Astrocyte (in vitro differentiated cells and primary cell): ENCODE results near the gene HLA-DRB5. TPM values are rescaled to one million over a fixed set of nuclear protein-coding genes. Genes with fewer than 3 reads are reported as not detected.

Source experiments
- DNase-seq: peaks from one replicate; pipeline ENCODE4 v3.0.0-alpha.2; 2010; ENCODE audit warnings: low read depth
- FAIRE-seq: peaks from 2 replicates; lab custom pipeline; 2011; peaks lifted over from hg19 to GRCh38; lab: Jason Lieb, UNC
- H2AFZ ChIP-seq: 2 replicates; pipeline ENCODE4 v1.6.0; 2012; ENCODE audit warnings: low read depth, low read length, inconsistent platforms
- H3K27ac ChIP-seq: 2 replicates; pipeline ENCODE4 v1.5.1; 2011; ENCODE audit warnings: low read depth, low read length, inconsistent platforms
- H3K27me3 ChIP-seq: 2 replicates; pipeline ENCODE4 v1.6.0; 2011; ENCODE audit warnings: low read length, inconsistent platforms; ENCODE audit not compliant: insufficient read depth
- H3K36me3 ChIP-seq: 2 replicates; pipeline ENCODE4 v1.5.1; 2011; ENCODE audit warnings: low read length, inconsistent platforms; ENCODE audit not compliant: insufficient read depth
- H3K4me1 ChIP-seq: 2 replicates; pipeline ENCODE4 v1.5.1; 2011; ENCODE audit warnings: low read length, inconsistent platforms; ENCODE audit not compliant: insufficient read depth
- H3K4me2 ChIP-seq: 2 replicates; pipeline ENCODE4 v1.6.0; 2012; ENCODE audit warnings: low read length, inconsistent platforms
- H3K4me3 ChIP-seq: 2 replicates; pipeline ENCODE4 v1.5.1; 2011; ENCODE audit warnings: low read depth, mild to moderate bottlenecking, low read length, inconsistent platforms; ENCODE audit not compliant: insufficient read depth
- H3K79me2 ChIP-seq: 2 replicates; pipeline ENCODE4 v1.6.0; 2012; ENCODE audit warnings: mild to moderate bottlenecking, low read length, inconsistent platforms; ENCODE audit not compliant: insufficient read depth
- H3K9ac ChIP-seq: 2 replicates; pipeline ENCODE4 v1.6.0; 2012; ENCODE audit warnings: mild to moderate bottlenecking, low read length, inconsistent platforms
- H3K9me3 ChIP-seq: 2 replicates; pipeline ENCODE4 v1.5.1; 2012; ENCODE audit warnings: low read depth, mild to moderate bottlenecking, low read length, inconsistent platforms; ENCODE audit not compliant: insufficient read depth
- H4K20me1 ChIP-seq: 2 replicates; pipeline ENCODE4 v1.6.0; 2012; ENCODE audit warnings: low read length, inconsistent platforms; ENCODE audit not compliant: insufficient read depth
- H3K27ac Mint-ChIP-seq: one replicate; pipeline ENCODE4 v1.8.0; 2021; ENCODE audit warnings: mild to moderate bottlenecking, mixed read lengths; ENCODE audit not compliant: unreplicated experiment
- H3K27me3 Mint-ChIP-seq: one replicate; pipeline ENCODE4 v1.8.0; 2021; ENCODE audit warnings: low read depth, mixed read lengths; ENCODE audit not compliant: unreplicated experiment
- H3K36me3 Mint-ChIP-seq: one replicate; pipeline ENCODE4 v1.8.0; 2021; ENCODE audit warnings: low read depth, mixed read lengths; ENCODE audit not compliant: unreplicated experiment
- H3K4me1 Mint-ChIP-seq: one replicate; pipeline ENCODE4 v1.8.0; 2021; ENCODE audit warnings: low read depth, mixed read lengths; ENCODE audit not compliant: unreplicated experiment
- H3K4me3 Mint-ChIP-seq: one replicate; pipeline ENCODE4 v1.8.0; 2021; ENCODE audit warnings: mild to moderate bottlenecking, moderate library complexity, mixed read lengths; ENCODE audit not compliant: unreplicated experiment
- H3K9me3 Mint-ChIP-seq: one replicate; pipeline ENCODE4 v1.8.0; 2021; ENCODE audit warnings: mild to moderate bottlenecking, mixed read lengths; ENCODE audit not compliant: unreplicated experiment
- EZH2 ChIP-seq: IDR thresholded peaks from 2 replicates; pipeline ENCODE4 v1.6.1; 2012; ENCODE audit warnings: mild to moderate bottlenecking, low read length, inconsistent platforms; ENCODE audit not compliant: insufficient read depth
- total RNA-seq: library from RNA; stranded (reverse); gene quantifications from 2 replicates; pipeline ENCODE4 v1.2.1, GENCODE V29; 2021
- TF ChIP-seq, protein P1 (sequence below): IDR thresholded peaks from 2 replicates; pipeline ENCODE4 v1.5.1; 2011; ENCODE audit warnings: low read depth, mild to moderate bottlenecking, inconsistent platforms, low read length, moderate library complexity; ENCODE audit not compliant: insufficient read depth

Gene HLA-DRB5
- total RNA-seq, 1 donor from 2014 or later: not detected

DNA sequence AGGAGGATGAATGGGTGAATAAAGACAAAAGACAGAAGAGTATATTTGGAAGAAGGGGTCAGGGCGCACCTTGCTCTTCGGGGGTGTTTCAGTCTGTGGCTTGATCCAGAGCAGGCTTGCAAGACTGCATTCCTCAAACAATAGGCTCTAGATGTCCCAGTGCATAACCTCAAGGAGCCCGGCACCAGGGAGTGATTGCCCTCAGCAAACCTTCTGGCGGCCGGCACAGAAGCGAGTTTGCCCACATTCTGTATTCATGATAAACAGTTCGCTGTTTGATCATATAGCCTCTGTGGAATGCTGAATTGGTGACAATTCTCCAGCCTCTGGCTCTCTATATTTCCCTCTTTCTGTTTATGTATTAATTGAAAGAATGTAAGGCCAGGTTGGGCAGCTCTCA is 29.7 kb upstream of the HLA-DRB5 start:
- no peak for DNase-seq
- no peak for FAIRE-seq
- TF ChIP-seq EZH2: no peak
- TF ChIP-seq, protein P1, sequence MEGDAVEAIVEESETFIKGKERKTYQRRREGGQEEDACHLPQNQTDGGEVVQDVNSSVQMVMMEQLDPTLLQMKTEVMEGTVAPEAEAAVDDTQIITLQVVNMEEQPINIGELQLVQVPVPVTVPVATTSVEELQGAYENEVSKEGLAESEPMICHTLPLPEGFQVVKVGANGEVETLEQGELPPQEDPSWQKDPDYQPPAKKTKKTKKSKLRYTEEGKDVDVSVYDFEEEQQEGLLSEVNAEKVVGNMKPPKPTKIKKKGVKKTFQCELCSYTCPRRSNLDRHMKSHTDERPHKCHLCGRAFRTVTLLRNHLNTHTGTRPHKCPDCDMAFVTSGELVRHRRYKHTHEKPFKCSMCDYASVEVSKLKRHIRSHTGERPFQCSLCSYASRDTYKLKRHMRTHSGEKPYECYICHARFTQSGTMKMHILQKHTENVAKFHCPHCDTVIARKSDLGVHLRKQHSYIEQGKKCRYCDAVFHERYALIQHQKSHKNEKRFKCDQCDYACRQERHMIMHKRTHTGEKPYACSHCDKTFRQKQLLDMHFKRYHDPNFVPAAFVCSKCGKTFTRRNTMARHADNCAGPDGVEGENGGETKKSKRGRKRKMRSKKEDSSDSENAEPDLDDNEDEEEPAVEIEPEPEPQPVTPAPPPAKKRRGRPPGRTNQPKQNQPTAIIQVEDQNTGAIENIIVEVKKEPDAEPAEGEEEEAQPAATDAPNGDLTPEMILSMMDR: no peak

DNA sequence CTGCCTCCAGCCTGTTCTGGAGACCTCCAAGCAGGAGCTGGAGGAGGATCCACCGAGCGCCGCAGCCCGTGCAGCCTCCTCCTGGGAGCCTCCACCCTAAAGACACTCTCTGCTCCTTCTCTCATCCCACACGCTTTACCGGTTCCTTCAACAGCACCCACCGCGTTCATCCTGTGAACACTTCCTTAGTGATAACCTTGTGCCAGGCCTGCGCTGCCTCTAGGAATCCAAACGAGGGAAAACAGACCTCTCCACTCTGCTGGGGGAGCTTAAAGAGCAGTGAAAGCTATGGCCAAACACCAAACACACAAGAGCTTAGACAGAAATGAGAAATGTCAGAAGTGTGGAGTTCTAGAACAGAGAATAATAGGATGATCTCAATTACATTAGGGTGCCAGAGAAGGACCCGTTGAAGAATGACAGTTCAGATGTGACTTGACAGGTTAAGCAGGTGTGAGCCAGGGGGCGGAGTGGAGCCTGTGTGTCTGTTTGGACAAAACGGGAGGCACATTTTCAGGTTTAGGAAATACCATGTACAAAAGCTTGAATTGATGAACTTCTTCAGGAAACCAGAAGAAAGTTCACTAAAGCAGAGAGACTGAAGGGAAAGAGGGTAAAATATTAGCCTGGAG is 28.5 kb upstream of the HLA-DRB5 start:
- Histone ChIP-seq H3K27ac (no peak overlapping the region), H3K79me2 (no peaks in the 10 kb centered on the region), H3K36me3 (no peaks in the 10 kb centered on the region), H3K4me2 (no peak overlapping the region), H4K20me1 (no peaks in the 10 kb centered on the region), H3K4me1 (no peaks in the 10 kb centered on the region), H2AFZ (no peak overlapping the region), H3K9me3 (no peaks in the 10 kb centered on the region), H3K4me3 (no peak overlapping the region), H3K27me3 (no peaks in the 10 kb centered on the region), H3K9ac (no peak overlapping the region)
- H3K4me1 Mint-ChIP-seq: no peaks in the 10 kb centered on the region
- no peak for TF ChIP-seq EZH2
- TF ChIP-seq, protein P1: no peak
- peak overlapping the region; percentile 69 for H3K4me3 Mint-ChIP-seq
- DNase-seq (no peak), FAIRE-seq (no peak)
- no peaks in the 10 kb centered on the region for H3K9me3 Mint-ChIP-seq
- no peaks in the 10 kb centered on the region for H3K36me3 Mint-ChIP-seq
- no peak overlapping the region for H3K27ac Mint-ChIP-seq
- H3K27me3 Mint-ChIP-seq: peaks cover 16% of the 10 kb centered on the region

More for the DNA sequence above, 29.7 kb upstream of the HLA-DRB5 start:
- Mint-ChIP-seq H3K27me3 (peaks cover 15% of the 10 kb centered on the region), H3K4me3 (no peak overlapping the region), H3K27ac (no peak overlapping the region), H3K4me1 (no peaks in the 10 kb centered on the region), H3K36me3 (no peaks in the 10 kb centered on the region), H3K9me3 (no peaks in the 10 kb centered on the region)
- H3K4me2 ChIP-seq: no peak overlapping the region
- H4K20me1 ChIP-seq: no peaks in the 10 kb centered on the region
- no peak overlapping the region for H3K9ac ChIP-seq
- H3K27me3 ChIP-seq: no peaks in the 10 kb centered on the region
- no peaks in the 10 kb centered on the region for H3K9me3 ChIP-seq
- H3K4me1 ChIP-seq: no peaks in the 10 kb centered on the region
- no peaks in the 10 kb centered on the region for H3K36me3 ChIP-seq
- H2AFZ ChIP-seq: no peak overlapping the region
- H3K27ac ChIP-seq: no peak overlapping the region
- H3K79me2 ChIP-seq: no peaks in the 10 kb centered on the region
- no peak overlapping the region for H3K4me3 ChIP-seq
